ENCODE measurements around the gene TAS2R30.
A peak's percentile ranks its signal among the peaks of the same experiment; 100 is the strongest.

TAS2R30 gene

GRCh38 chr12:11092128-11092527, 42.3 kb downstream of the TAS2R30 start, which contains the start of gene TAS2R43:
TAS2R43 (minus strand) TSS chr12:11092313; CDS start chr12:11092229, 84 bp downstream.
- DNase-seq (ENCODE audit: low spot score): no peak
- TF ChIP-seq CTCF (IDR thresholded peaks at IDR 0.05; ENCODE audit: extremely low read depth, missing control alignments): no peak

GRCh38 chr12:11089246-11089645, 45.2 kb downstream of the TAS2R30 start:
- no peak for DNase-seq (ENCODE audit: low spot score)
- no peak for TF ChIP-seq CTCF (IDR thresholded peaks at IDR 0.05; ENCODE audit: extremely low read depth, missing control alignments)

GRCh38 chr12:11085419-11085818, 49.0 kb downstream of the TAS2R30 start:
- TF ChIP-seq CTCF (IDR thresholded peaks at IDR 0.05; ENCODE audit: extremely low read depth, missing control alignments): no peak
- peak; percentile 7 for DNase-seq (ENCODE audit: low spot score)

Data from GM20000 (cell line).